Measurements from ENCODE around the gene PIK3R2.
"Not testable (repeated sequence)": the region's sequence is repeated elsewhere in the genome, so short reads cannot be mapped to it uniquely, and the experiment has no call there.

The PIK3R2 gene

DNA sequence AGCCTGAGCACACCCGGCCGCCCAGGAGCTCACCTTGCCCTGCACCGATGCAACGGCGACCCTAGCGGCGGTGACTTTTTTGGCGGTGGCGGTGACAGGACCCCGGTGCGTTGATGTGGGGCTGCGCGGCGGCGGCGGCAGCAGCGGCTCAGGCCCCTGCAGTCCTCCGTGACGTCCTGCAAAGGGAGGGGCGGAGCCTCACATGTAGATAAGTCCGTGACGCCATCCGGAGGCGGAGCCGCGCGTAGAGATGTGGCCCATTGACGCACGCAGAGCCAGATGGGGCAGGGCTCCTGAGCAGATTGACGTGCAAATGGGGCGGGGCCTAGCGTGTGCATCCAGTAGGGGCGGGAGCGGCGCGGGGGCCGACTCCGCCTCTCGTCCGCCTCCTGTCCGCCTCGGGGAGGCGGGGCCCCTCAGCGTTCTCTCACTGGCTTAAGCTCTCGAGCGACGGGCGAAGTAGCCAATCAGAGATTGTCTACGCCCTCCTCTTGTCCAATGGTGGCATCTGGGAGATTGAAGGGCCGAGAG, 51.0 kb downstream of the PIK3R2 start, which contains the start of gene RAB3A:
RAB3A (minus strand) TSS at position 180 of the 531 bp plus-strand sequence. CDS start 1,302 bp downstream, outside the sequence.
- peak; percentile 100 for DNase-seq (ENCODE audit: low spot score)

DNA sequence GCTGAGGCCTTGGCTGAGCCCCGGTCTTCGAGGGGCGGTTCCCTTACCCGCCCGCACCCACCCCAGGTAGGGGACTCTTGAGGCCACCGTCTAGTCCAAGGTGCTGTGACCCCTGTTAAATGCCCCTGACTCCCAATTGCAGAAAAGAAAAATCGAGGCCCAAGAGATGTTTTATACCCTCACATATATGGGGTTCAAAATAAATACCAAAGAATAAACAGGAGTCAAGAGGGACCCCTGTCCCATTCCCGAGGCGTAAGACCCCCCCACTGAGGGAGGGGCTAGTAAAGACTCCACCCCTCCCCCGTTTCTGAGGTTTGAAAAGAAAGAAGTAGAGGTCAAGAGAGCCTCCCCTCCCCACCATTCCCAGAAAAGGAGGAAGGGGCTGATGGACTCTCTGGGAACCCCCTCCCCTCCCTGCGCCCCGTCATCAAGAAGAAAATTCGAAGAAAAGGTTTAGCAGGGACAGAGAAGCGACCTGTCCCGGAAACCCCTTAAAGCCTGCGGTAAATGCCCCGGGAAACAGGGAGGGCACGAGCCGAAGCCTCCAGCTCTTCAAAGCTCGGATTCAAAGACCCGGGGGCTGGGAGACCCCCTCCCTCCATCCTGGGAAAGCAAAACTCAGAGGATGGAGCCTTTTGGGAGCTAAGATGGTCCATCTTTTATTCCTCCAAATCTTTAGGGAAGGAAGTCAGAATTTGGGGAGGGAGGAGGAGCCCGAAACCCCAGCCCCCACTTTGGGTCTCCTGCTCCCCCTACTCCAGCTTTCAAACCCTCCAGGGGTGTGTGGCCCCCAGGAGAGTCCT, 51.6 kb downstream of the PIK3R2 start:
- no peak for DNase-seq (ENCODE audit: low spot score)

DNA sequence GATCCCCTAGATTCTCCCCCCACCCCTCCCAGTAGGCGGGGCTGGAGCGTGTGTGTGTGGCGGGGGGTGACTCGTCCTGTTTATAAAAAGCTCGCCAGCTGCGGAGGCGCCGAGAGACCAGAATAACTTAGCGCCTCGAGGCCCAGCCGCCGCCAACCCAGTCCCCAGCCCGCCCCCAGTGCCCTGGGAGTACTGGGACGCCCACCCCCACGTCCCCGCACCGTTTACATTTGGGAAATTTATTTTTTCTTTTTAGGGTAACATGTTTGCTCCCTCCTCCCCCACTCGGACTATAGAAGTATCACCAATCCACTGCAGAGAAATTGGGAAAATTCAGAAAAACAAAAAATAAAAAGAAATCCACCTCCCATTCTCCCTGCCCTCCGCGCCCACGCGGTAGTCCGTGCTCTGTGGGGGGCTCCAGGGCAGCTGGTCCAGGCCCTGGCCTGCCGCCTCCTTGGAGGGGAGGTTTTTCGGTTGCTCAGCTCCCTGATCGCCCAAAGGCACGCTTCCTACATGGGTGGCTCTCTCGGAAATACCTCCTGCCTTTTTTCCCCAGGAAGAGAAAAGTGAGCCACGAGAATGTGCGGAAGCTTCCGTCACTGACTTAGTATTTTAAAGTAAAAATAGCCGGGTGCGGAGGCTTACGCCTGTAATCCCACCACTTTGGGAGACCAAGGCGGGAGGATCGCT, 52.4 kb downstream of the PIK3R2 start:
- DNase-seq (ENCODE audit: low spot score): no peak

DNA sequence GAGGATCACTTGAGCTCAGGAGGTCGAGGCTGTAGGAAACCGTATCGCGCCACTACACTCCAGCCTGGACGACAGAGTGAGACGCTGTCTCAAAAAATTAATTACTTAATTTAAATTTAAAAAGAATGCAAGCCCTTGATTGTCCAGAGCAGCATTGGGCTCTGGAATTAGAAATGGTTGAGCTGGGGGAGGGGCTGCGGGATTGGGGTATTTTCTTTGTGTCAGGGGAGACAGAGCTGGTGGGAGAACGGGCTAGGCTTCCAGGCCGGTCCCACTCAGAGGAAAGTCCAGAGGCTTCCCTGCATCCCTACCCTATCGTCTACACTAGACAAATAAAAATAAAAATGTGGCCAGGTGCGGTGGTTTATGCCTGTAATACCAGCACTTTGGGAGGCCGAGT, 53.1 kb downstream of the PIK3R2 start:
- DNase-seq (ENCODE audit: low spot score): no peak

DNA sequence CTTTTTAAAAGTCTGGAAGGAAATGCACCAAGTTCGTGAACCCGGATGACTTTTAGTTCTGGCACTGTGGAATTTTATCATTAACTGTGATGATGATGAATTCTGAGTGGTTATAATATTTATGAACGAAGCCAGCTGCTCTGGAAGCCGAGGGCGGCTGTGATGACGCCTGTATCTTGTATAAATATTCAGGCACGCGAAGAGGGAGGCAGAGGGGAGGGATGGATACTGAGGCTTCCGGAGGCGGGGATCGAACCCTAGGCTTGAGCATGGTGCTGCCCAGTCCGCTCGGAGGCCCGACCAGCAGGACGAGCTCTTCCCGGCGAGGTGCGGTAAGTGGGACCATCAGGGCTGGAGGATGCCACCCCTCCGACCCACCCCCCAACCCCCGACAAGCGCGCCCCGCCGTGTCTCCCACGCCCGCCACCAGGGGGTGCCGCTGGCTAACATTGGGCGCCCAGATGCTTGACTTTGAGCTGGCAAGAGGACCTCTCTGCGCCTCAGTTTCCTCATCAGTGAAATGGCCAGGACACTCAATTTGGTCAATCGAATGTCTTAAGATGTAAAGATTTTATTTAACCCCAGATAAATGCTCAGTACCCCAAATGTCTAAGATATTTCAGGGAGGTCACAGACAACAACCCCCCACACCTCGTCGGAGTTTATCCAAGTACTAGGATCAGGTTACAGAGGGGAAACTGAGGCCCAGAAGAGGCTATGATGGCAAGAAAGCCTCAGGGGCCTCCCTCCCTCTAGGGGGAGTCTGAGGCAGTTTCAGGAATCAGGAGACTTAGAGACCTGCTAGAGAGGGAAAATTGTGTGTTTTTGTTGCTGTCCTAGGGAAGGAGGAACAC, 55.4 kb downstream of the PIK3R2 start:
- no peak for DNase-seq (ENCODE audit: low spot score)

DNA sequence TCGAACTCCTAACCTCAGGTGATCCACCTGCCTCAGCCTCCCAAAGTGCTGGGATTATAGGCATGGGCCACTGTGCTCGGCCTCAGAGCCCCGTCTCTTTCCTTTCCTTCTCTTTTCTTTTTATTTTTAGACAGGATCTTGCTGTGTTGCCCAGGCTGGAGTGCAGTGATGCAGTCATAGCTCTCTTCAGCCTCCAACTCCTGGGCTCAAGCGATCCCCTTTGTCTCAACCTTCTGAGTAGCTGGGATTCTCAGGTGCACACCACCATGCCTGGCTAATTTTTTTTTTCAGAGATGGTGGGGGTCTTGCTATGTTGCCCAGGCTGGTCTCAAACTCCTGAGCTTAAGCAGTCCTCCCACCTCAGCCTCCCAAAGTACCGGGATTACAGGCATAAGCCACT, 56.9 kb downstream of the PIK3R2 start:
- not testable (repeated sequence) for DNase-seq (ENCODE audit: low spot score)

DNA sequence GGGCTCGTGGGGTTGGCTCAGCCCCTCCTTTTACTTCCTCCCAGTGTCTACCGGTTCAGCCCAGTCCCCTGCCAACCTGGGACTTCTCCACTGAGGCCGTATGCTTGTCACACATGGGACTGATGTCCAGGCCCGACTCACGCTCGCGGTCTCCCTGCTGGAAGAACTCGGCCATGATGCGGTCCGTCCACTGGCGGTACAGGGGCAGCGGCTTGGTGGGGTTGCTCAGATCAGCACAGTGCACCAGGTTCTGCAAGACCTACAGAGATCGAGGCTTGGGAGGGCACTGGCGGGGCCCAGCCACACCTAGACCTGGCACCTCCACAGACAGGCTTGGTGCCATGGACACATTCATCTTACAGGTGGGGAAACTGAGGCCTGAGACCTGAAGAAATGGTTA, 58.7 kb downstream of the PIK3R2 start:
- no peak for DNase-seq (ENCODE audit: low spot score)

DNA sequence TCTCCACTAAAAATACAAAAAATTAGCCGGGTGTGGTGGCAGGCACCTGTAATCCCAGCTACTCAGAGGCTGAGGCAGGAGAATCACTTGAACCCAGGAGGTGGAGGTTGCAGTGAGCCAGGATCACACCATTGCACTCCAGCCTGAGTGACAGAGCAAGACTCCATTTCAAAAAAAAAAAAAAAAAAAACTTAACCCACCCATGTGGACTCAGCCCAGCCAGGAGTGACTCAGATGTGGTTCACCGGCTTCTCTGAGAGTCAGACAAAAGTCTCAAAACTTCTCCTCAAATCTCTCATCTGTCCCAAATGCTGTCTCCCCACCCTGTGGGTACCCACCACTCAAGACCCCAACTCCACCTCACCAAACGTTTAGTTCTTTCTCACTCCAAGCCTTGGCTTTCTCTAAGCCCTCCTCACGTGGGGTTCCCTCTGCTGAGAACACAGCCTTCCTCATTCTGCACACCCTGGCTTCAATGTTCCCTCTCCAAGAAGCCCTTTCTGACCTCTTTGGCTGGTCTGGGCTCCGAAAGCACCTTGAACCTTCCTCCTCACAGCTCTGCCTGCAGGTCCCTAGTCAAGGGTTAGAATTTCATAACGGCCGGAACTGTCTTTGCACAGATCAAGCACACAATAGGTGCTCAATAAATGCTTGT, 61.9 kb downstream of the PIK3R2 start:
- DNase-seq (ENCODE audit: low spot score): no peak

DNA sequence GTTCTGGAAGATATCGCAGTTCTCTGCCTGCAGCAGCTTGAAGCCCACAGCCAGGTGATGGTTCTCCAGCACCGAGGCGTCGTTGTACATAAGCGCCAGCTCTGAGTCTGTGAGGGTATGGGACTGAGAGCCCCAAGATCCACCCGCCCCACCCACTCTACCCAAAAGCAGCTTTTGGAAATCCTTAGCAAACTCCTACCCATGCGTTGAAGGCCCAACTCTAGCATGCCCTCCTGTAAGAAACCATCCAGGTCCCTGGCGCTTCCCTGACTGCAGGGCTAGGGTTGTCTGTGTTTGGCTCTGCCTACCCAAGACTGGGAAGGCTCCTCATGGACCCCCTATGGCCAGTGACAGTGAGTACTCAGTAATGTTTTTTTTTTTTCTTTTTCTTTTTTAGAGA, 63.8 kb downstream of the PIK3R2 start:
- DNase-seq (ENCODE audit: low spot score): no peak

DNA sequence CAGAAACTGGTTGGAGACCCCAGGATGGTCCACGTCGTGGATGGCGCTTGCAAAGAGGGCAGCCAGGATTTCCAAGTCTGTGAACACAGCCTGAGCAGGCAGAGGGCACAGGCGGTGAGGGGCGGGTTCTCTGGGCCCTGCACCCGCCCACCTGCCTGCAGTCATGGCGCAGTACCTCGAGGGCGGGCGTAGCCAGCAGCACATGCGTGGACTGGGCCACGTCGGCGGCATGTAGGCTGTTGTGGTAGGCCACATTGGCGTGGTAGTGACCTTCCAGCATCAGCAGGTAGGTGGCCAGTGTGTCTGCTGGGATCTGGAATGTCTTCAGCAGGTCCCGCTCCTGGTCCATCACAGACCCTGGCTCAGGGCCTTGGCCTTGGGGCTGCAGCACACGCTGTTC, 65.2 kb downstream of the PIK3R2 start:
- DNase-seq (ENCODE audit: low spot score): no peak

DNA sequence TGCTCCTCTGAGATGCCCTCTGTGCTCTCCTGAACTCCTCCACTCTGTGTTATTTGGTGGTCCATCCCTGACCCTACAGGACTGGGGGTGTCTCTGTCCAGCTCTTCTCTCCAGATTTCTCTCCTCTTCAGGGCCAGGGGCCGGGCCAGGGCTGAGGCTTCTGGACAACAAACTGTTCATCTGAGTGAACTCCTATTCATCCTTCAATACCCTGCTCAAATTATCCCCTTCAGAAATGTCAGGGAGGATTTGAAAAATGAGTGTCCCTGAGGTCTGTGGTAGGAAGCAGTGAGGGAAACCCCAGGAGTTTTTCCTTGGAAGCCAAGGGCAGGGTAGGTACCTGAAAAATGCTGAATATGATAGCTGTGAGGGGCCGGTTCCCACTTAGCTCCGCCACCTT, 65.6 kb downstream of the PIK3R2 start:
- no peak for DNase-seq (ENCODE audit: low spot score)

Measured in SW480 (cell line).